Body of pancreas (tissue), 4 donors: Measurements from ENCODE around the gene SETD9.

Experiments used
- CTCF ChIP-seq, 7 experiments: fragments of 450-650 bp in 4 of 7; fragments of 200-600 bp in 3 of 7; sonication (generic) in 3 of 7; IDR thresholded peaks; one replicate each; pipeline ENCODE4 v1.5.1; 2016 to 2019; ENCODE audit warnings: antibody characterized with exemption in 7 of 7
- POLR2A ChIP-seq, 3 donors: fragments of 450-650 bp; IDR thresholded peaks; one replicate each; pipeline ENCODE4 v1.6.1; 2016; ENCODE audit warnings: antibody characterized with exemption in 3 of 3, mild to moderate bottlenecking in 2 of 3

- TF ChIP-seq POLR2A (IDR thresholded peaks at IDR 0.05): no peak
- TF ChIP-seq CTCF (IDR thresholded peaks at IDR 0.05): no peak
Measured at GRCh38 chr5:56873056-56873455, 36.3 kb upstream of the SETD9 start.
